Measurements from ENCODE around the gene CPA1.

- TF ChIP-seq POLR2A (IDR thresholded peaks at IDR 0.05; ENCODE audit: low read depth) (no peak), CTCF (IDR thresholded peaks at IDR 0.05) (no peak), EP300 (IDR thresholded peaks at IDR 0.05) (no peak), POLR2AphosphoS5 (IDR thresholded peaks at IDR 0.05) (no peak)
Observed at GRCh38 chr7:130384841-130385599, 4.7 kb downstream of the CPA1 start.
